ENCODE measurements around the gene MBNL1. TPM values are rescaled to one million over a fixed set of nuclear protein-coding genes. Genes with fewer than 3 reads are reported as not detected.

MBNL1 gene
- total and polyA plus RNA-seq, 4 donors: 17.1 to 110 (median 62.3) TPM

DNA sequence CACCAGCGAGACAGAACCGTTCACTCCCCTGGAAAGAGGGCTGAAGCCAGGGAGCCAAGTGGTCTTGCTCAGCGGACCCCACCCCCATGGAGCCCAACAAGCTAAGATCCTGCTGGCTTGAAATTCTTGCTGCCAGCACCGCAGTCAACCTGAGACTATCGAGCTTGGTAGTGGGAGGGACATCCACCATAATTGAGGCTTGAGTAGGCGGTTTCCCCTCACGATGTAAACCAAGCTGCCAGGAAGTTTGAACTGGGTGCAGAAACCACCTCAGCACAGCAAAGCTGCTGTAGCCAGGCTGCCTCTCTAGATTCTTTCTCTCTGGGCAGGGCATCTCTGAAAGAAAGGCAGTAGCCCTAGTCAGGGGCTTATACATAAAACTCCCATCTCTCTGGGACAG lies 151.0 kb downstream of the MBNL1 start:
- no peak for DNase-seq (ENCODE audit: low spot score)
- H3K9ac ChIP-seq (ENCODE audit: low read depth in 1 of 2, low read length in 2 of 2): no peak overlapping the region
- 95% methylated on average over 7 of the region's 7 CpGs for WGBS
- H3K4me3 ChIP-seq (ENCODE audit: low read depth in 1 of 3, low read length in 3 of 3): no peak overlapping the region
- no peaks in the 10 kb centered on the region for H3K27me3 ChIP-seq (ENCODE audit: control insufficient read depth in 4 of 4, insufficient read depth in 4 of 4, low read length in 3 of 4)
- no peaks in the 10 kb centered on the region for H3K9me3 ChIP-seq (ENCODE audit: control insufficient read depth in 4 of 4, low read length in 3 of 4)
- TF ChIP-seq, protein P1, sequence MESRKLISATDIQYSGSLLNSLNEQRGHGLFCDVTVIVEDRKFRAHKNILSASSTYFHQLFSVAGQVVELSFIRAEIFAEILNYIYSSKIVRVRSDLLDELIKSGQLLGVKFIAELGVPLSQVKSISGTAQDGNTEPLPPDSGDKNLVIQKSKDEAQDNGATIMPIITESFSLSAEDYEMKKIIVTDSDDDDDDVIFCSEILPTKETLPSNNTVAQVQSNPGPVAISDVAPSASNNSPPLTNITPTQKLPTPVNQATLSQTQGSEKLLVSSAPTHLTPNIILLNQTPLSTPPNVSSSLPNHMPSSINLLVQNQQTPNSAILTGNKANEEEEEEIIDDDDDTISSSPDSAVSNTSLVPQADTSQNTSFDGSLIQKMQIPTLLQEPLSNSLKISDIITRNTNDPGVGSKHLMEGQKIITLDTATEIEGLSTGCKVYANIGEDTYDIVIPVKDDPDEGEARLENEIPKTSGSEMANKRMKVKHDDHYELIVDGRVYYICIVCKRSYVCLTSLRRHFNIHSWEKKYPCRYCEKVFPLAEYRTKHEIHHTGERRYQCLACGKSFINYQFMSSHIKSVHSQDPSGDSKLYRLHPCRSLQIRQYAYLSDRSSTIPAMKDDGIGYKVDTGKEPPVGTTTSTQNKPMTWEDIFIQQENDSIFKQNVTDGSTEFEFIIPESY (IDR thresholded peaks at IDR 0.05): no peak
- TF ChIP-seq SP1 (IDR thresholded peaks at IDR 0.05): no peak
- no peak for TF ChIP-seq GABPA (IDR thresholded peaks at IDR 0.05 in 1 of 2, conservative IDR thresholded peaks at IDR 0.05 in 1 of 2)
- no peak for TF ChIP-seq TAF1 (conservative IDR thresholded peaks at IDR 0.05)
- TF ChIP-seq JUND (IDR thresholded peaks at IDR 0.05): no peak
- TF ChIP-seq RXRA (IDR thresholded peaks at IDR 0.05): no peak
- TF ChIP-seq HNF4G (IDR thresholded peaks at IDR 0.05): no peak
- TF ChIP-seq, protein P2, sequence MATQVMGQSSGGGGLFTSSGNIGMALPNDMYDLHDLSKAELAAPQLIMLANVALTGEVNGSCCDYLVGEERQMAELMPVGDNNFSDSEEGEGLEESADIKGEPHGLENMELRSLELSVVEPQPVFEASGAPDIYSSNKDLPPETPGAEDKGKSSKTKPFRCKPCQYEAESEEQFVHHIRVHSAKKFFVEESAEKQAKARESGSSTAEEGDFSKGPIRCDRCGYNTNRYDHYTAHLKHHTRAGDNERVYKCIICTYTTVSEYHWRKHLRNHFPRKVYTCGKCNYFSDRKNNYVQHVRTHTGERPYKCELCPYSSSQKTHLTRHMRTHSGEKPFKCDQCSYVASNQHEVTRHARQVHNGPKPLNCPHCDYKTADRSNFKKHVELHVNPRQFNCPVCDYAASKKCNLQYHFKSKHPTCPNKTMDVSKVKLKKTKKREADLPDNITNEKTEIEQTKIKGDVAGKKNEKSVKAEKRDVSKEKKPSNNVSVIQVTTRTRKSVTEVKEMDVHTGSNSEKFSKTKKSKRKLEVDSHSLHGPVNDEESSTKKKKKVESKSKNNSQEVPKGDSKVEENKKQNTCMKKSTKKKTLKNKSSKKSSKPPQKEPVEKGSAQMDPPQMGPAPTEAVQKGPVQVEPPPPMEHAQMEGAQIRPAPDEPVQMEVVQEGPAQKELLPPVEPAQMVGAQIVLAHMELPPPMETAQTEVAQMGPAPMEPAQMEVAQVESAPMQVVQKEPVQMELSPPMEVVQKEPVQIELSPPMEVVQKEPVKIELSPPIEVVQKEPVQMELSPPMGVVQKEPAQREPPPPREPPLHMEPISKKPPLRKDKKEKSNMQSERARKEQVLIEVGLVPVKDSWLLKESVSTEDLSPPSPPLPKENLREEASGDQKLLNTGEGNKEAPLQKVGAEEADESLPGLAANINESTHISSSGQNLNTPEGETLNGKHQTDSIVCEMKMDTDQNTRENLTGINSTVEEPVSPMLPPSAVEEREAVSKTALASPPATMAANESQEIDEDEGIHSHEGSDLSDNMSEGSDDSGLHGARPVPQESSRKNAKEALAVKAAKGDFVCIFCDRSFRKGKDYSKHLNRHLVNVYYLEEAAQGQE (IDR thresholded peaks at IDR 0.05): no peak
- TF ChIP-seq, protein P3, sequence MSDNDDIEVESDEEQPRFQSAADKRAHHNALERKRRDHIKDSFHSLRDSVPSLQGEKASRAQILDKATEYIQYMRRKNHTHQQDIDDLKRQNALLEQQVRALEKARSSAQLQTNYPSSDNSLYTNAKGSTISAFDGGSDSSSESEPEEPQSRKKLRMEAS (IDR thresholded peaks at IDR 0.05): no peak
- no peak for TF ChIP-seq RAD21 (IDR thresholded peaks at IDR 0.05)
- TF ChIP-seq EGR1 (IDR thresholded peaks at IDR 0.05; ENCODE audit: low read depth in 2 of 2): no peak
- TF ChIP-seq, protein P4, sequence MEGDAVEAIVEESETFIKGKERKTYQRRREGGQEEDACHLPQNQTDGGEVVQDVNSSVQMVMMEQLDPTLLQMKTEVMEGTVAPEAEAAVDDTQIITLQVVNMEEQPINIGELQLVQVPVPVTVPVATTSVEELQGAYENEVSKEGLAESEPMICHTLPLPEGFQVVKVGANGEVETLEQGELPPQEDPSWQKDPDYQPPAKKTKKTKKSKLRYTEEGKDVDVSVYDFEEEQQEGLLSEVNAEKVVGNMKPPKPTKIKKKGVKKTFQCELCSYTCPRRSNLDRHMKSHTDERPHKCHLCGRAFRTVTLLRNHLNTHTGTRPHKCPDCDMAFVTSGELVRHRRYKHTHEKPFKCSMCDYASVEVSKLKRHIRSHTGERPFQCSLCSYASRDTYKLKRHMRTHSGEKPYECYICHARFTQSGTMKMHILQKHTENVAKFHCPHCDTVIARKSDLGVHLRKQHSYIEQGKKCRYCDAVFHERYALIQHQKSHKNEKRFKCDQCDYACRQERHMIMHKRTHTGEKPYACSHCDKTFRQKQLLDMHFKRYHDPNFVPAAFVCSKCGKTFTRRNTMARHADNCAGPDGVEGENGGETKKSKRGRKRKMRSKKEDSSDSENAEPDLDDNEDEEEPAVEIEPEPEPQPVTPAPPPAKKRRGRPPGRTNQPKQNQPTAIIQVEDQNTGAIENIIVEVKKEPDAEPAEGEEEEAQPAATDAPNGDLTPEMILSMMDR (IDR thresholded peaks at IDR 0.05; ENCODE audit: low read depth, low read length, missing input control): no peak
- TF ChIP-seq, protein P5, sequence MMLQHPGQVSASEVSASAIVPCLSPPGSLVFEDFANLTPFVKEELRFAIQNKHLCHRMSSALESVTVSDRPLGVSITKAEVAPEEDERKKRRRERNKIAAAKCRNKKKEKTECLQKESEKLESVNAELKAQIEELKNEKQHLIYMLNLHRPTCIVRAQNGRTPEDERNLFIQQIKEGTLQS (IDR thresholded peaks at IDR 0.05): no peak
- TF ChIP-seq HNF4A (conservative IDR thresholded peaks at IDR 0.05): no peak
- no peak for TF ChIP-seq YY1 (IDR thresholded peaks at IDR 0.05)
- TF ChIP-seq FOXA2 (IDR thresholded peaks at IDR 0.05): no peak
- TF ChIP-seq NR2F2 (IDR thresholded peaks at IDR 0.05): no peak
- H3K36me3 ChIP-seq (ENCODE audit: control insufficient read depth in 4 of 4, insufficient read depth in 3 of 4, low read depth in 1 of 4, low read length in 3 of 4): peaks cover 6 to 34% (median 27%) of the 10 kb centered on the region in 4 donors
- no peaks in the 10 kb centered on the region for H3K4me1 ChIP-seq (ENCODE audit: control insufficient read depth in 4 of 4, insufficient read depth in 4 of 4, low read length in 3 of 4)
- no peak overlapping the region for H3K27ac ChIP-seq (ENCODE audit: low read depth in 1 of 2, low read length in 2 of 2)

All from liver (tissue), 9 donors.